Measurements from ENCODE around the gene TLK1. TPM values are rescaled to one million over a fixed set of nuclear protein-coding genes. Genes with fewer than 3 reads are reported as not detected.

TLK1 gene
- total and polyA plus RNA-seq, 10 of the 15 experiments (the other 5 are each of a cell fraction or from before 2014, with no cell fraction given) = 25.1 to 126 (median 57.3) TPM

DNA sequence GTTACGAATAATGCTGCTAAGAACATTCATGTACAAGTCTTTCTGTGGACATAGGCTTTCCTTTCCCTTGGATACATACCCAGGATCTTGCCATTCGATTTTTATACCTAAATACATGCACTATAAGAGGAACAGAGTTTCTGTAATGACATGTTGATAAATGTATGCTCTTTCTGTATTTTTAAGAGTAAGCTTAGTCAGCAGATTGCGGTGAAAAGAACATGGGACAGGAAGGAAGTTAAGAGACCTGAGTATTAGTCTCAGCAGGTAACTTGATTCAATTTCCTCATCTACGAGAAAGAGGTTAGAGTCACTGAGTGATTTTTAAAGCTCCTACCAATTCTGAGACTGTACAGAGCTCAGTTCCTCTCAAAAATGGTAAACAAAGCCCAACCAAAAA lies 2.6 kb upstream of the TLK1 start:
- peak overlapping the region; percentile 40; the same call in 1 of the 2 replicates for H3K27ac ChIP-seq (ENCODE audit: control insufficient read depth, insufficient read depth)
- in situ Hi-C loops (cut with MboI) (loop anchor here (5.0 kb wide), 1 partner anchor 154 kb away; no protein-coding TSS in a partner anchor), intact Hi-C loops (cut with micrococcal nuclease; ENCODE audit: unreplicated experiment) (no loop called here)
- ChIA-PET SMC1A (ENCODE audit: uncharacterized antibody, unreplicated experiment) (interaction anchor here (0.6 to 14.6 kb wide), 21 partner anchors 9 to 275 kb away, joined by 3 to 236 read pairs (median 3); no protein-coding TSS in a partner anchor), POLR2A (interaction anchor here (0.7 to 11.0 kb wide), 4 partner anchors 15 to 159 kb away, joined by 3 to 143 read pairs (median 4); no protein-coding TSS in a partner anchor), CTCF (interaction anchor here (0.7 to 11.1 kb wide), 7 partner anchors 11 to 253 kb away, joined by 3 to 92 read pairs (median 4); no protein-coding TSS in a partner anchor), RAD21 (ENCODE audit: unreplicated experiment) (interaction anchor here (0.6 to 3.1 kb wide), 13 partner anchors 9 to 270 kb away, joined by 3 to 21 read pairs (median 5); no protein-coding TSS in a partner anchor)
- no peak overlapping the region for H3K4me3 ChIP-seq
- H3K36me3 ChIP-seq (ENCODE audit: control insufficient read depth in 2 of 2, insufficient read depth in 2 of 2, low read length in 1 of 2) = no peaks in the 10 kb centered on the region
- no peaks in the 10 kb centered on the region for H4K20me1 ChIP-seq (ENCODE audit: control insufficient read depth, insufficient read depth)
- H3K27me3 ChIP-seq (replicated peaks in 1 of 2; ENCODE audit: control insufficient read depth in 2 of 2, insufficient read depth in 2 of 2, low read length in 1 of 2) = no peaks in the 10 kb centered on the region
- H3K9ac ChIP-seq (ENCODE audit: control insufficient read depth, insufficient read depth, low read length) = no peak overlapping the region
- FAIRE-seq = no peak
- peak overlapping the region; percentile 41; the same call in 1 of the 2 replicates for H3K4me2 ChIP-seq (ENCODE audit: control insufficient read depth, insufficient read depth)
- H3K9me3 ChIP-seq (replicated peaks; ENCODE audit: control insufficient read depth, insufficient read depth, low read length) = no peaks in the 10 kb centered on the region
- DNase-seq (ENCODE audit: low read depth, low spot score) = no peak
- peaks cover 19% of the 10 kb centered on the region for H3K4me1 ChIP-seq (ENCODE audit: control insufficient read depth, insufficient read depth, low read length)
- BruUV-seq (replicated peaks) = no TSS peak
- 34% methylated on average over 4 of the region's 4 CpGs for WGBS (ENCODE audit: insufficient coverage, insufficient replicate concordance, low lambda C conversion rate, missing lambda C conversion rate)
- H2AFZ ChIP-seq (ENCODE audit: control insufficient read depth, low read depth, low read length) = peak overlapping the region; percentile 56
- TF ChIP-seq RUNX3 (IDR thresholded peaks at IDR 0.05; ENCODE audit: low read length) = peak; percentile 50; the same call in 1 of the 2 replicates
- peak in 1 of 2 experiments; percentile 71; a peak in 1 of 4 replicates for TF ChIP-seq ETV6 (conservative IDR thresholded peaks at IDR 0.05 in 1 of 2, IDR thresholded peaks at IDR 0.05 in 1 of 2; ENCODE audit: borderline replicate concordance in 1 of 2, low read depth in 1 of 2)
- no peak for TF ChIP-seq POU2F2 (IDR thresholded peaks at IDR 0.05; ENCODE audit: borderline replicate concordance, low read depth, low read length)
- TF ChIP-seq CREM (IDR thresholded peaks at IDR 0.05; ENCODE audit: low read depth) = peak; percentile 17; the same call in 1 of the 2 replicates
- TF ChIP-seq ASH2L (IDR thresholded peaks at IDR 0.05; ENCODE audit: borderline replicate concordance, low read depth) = no peak
- H3K79me2 ChIP-seq (ENCODE audit: control insufficient read depth, insufficient read depth, low read length) = peaks cover 38% of the 10 kb centered on the region
- ATAC-seq = no peak
